Measurements from ENCODE around the gene CARD19.
"Not testable (repeated sequence)": the region's sequence is repeated elsewhere in the genome, so short reads cannot be mapped to it uniquely, and the experiment has no call there.

CARD19 gene

DNA sequence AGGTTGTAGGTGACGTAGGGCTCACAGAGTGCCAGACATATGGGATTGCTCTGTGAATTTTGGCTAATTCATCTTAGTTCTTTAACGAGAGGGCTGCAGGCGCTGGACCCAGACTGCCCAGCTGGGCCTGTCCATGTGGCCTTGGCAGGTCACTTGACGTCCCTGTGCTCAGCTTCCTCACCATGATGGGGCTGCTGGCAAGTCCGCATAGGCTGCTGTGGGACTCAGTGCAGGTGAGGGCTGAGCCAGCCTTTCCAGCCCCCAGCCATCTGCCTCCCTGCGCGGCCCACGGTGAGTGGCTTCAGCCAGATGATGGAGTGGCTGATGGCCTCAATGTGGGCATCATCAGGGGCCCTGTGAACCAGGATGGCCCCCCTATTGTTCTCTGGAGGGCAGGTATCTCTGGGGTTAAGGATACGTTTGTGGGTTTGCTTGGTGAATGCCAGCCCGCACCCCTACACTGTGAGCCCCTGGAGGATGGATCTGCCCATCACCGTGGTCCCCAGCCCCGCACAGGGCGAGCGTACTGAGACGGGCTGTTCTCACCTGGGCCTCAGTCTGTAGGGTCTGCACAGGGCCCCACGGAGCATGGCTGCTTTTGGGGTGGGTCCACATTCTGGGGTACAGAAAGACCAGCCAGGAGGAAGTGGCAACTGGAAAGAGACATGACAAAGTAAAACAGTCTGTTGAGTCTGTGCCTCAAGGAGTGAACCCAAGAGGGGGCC is 3.7 kb downstream of the CARD19 start:
- H3K27ac ChIP-seq (ENCODE audit: low read length) = no peak overlapping the region
- peaks cover 14% of the 10 kb centered on the region for H3K27me3 ChIP-seq (ENCODE audit: insufficient read depth, low read length)
- peaks cover 5% of the 10 kb centered on the region; the same call in 1 of the 2 replicates for H3K4me1 ChIP-seq (ENCODE audit: insufficient read depth, low read length)
- H3K36me3 ChIP-seq (ENCODE audit: insufficient read depth, low read depth, low read length) = no peaks in the 10 kb centered on the region
- no peak overlapping the region for H3K9ac ChIP-seq (ENCODE audit: low read depth, low read length)
- no peak overlapping the region for H3K4me3 ChIP-seq (ENCODE audit: low read length)
- H3K9me3 ChIP-seq (ENCODE audit: insufficient read depth, low read depth, low read length) = no peaks in the 10 kb centered on the region

DNA sequence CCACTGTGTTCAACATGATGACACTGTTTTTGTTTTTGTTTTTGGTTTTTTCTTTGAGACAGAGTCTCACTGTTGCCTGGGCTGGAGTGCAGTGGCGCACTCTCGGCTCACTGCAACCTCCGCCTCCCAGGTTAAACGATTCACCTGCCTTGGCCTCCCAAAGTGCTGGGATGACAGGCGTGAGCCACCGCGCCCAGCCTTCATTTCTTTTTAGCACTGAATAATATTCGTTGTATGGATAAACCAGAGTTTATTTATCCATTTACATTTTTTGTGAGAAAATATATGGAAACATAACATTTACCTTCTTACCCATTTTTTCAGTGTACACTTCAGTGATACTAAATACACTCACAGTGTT is 4.2 kb downstream of the CARD19 start:
- no peak overlapping the region for H3K27ac ChIP-seq (ENCODE audit: low read length)
- peaks cover 5% of the 10 kb centered on the region; the same call in 1 of the 2 replicates for H3K4me1 ChIP-seq (ENCODE audit: insufficient read depth, low read length)
- no peak overlapping the region for H3K9ac ChIP-seq (ENCODE audit: low read depth, low read length)
- H3K27me3 ChIP-seq (ENCODE audit: insufficient read depth, low read length) = peaks cover 14% of the 10 kb centered on the region
- no peaks in the 10 kb centered on the region for H3K36me3 ChIP-seq (ENCODE audit: insufficient read depth, low read depth, low read length)
- H3K9me3 ChIP-seq (ENCODE audit: insufficient read depth, low read depth, low read length) = no peaks in the 10 kb centered on the region
- no peak overlapping the region for H3K4me3 ChIP-seq (ENCODE audit: low read length)

DNA sequence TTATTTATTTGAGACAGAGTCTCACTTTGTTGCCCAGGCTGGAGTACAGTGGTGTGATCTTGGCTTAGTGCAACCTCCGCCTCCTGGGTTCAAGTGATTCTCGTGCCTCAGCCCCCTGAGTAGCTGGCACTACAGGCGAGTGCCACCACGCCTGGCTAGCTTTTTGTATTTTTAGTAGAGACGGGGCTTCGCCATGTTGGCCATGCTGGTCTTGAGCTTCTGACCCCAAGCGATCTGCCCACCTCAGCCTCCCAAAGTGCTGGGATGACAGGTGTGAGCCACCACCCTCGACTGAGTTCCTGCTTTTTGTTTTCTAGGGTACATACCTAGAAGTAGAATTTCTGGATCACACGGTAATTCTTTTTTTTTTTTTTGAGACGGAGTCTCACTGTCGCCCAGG is 5.1 kb downstream of the CARD19 start:
- H3K9ac ChIP-seq (ENCODE audit: low read depth, low read length); H3K4me3 ChIP-seq (ENCODE audit: low read length); H3K9me3 ChIP-seq (ENCODE audit: insufficient read depth, low read depth, low read length); H3K36me3 ChIP-seq (ENCODE audit: insufficient read depth, low read depth, low read length); H3K27ac ChIP-seq (ENCODE audit: low read length); H3K4me1 ChIP-seq (ENCODE audit: insufficient read depth, low read length): not testable (repeated sequence)
- peaks cover 14% of the 10 kb centered on the region for H3K27me3 ChIP-seq (ENCODE audit: insufficient read depth, low read length)

DNA sequence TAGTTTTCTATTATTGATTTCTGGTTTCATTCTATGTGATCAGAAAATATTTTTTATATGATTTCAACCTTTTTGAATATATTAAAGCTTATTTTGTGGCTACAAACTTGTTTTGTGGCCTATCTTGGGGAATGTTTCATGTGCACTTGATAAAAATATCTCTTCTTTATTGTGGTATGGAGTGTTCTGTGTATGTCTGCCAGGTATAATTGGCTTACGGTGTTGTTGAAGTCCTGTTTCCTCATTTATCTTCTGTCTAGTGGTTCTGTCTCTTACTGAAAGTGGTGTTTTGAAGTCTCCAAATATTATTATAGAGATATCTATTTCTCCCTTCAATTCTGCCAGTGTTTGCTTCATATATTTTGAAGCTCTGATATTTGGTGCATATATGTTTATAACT is 9.6 kb downstream of the CARD19 start:
- H3K9ac ChIP-seq (ENCODE audit: low read depth, low read length) = no peak overlapping the region
- no peaks in the 10 kb centered on the region for H3K27me3 ChIP-seq (ENCODE audit: insufficient read depth, low read length)
- no peaks in the 10 kb centered on the region for H3K9me3 ChIP-seq (ENCODE audit: insufficient read depth, low read depth, low read length)
- no peak overlapping the region for H3K4me3 ChIP-seq (ENCODE audit: low read length)
- H3K4me1 ChIP-seq (ENCODE audit: insufficient read depth, low read length) = no peaks in the 10 kb centered on the region
- no peaks in the 10 kb centered on the region for H3K36me3 ChIP-seq (ENCODE audit: insufficient read depth, low read depth, low read length)
- H3K27ac ChIP-seq (ENCODE audit: low read length) = no peak overlapping the region

DNA sequence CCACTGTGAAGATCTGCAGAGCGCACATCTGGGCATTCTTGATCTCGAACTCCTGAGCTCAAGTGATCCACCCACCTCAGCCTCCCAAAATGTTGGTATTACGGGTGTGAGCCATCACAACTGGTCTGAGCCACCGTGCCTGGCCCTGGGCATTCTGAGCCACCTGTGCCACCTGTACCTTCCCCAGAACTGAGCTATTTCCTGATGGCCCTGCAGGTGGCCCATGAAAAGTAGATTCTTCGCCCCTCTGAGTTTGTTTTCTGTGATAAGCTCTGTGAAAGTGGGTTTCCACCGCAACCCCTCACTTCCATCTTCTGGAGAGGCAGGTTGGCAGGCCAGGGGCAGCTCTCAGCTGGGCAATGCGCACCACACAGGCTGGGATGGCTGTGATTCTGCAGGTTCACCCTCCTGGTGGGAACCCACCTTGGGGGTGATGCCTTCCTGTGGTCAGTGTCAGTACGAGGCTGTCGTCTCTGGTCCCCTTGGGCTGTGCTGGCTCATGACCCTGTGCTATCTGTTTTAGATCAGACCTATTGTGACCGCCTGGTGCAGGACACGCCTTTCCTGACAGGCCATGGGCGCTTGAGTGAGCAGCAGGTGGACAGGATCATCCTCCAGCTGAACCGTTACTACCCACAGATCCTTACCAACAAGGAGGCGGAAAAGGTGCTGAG is 11.3 kb downstream of the CARD19 start:
- H3K27me3 ChIP-seq (ENCODE audit: insufficient read depth, low read length) = no peaks in the 10 kb centered on the region
- H3K4me3 ChIP-seq (ENCODE audit: low read length) = no peak overlapping the region
- H3K9me3 ChIP-seq (ENCODE audit: insufficient read depth, low read depth, low read length) = no peaks in the 10 kb centered on the region
- H3K9ac ChIP-seq (ENCODE audit: low read depth, low read length) = no peak overlapping the region
- H3K36me3 ChIP-seq (ENCODE audit: insufficient read depth, low read depth, low read length) = no peaks in the 10 kb centered on the region
- H3K4me1 ChIP-seq (ENCODE audit: insufficient read depth, low read length) = no peaks in the 10 kb centered on the region
- H3K27ac ChIP-seq (ENCODE audit: low read length) = no peak overlapping the region

DNA sequence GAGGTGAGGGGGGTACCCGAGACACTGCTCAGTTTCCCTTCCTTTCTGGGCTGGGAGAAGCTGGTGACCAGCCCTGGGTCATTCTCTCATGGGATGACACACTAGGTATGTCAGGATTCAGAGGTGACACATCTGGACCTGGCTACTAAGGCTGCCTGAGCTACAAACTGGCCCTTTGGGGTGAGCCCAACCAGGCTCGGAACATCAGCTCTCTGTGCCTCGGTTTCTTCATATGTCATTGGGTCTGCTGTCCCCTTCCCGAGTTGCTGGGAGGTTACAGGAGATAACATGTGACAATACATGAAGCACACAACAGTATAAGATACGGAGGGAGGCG is 11.8 kb downstream of the CARD19 start:
- H3K9me3 ChIP-seq (ENCODE audit: insufficient read depth, low read depth, low read length) = no peaks in the 10 kb centered on the region
- no peaks in the 10 kb centered on the region for H3K36me3 ChIP-seq (ENCODE audit: insufficient read depth, low read depth, low read length)
- no peak overlapping the region for H3K27ac ChIP-seq (ENCODE audit: low read length)
- H3K4me1 ChIP-seq (ENCODE audit: insufficient read depth, low read length) = no peaks in the 10 kb centered on the region
- no peak overlapping the region for H3K9ac ChIP-seq (ENCODE audit: low read depth, low read length)
- no peaks in the 10 kb centered on the region for H3K27me3 ChIP-seq (ENCODE audit: insufficient read depth, low read length)
- H3K4me3 ChIP-seq (ENCODE audit: low read length) = no peak overlapping the region

DNA sequence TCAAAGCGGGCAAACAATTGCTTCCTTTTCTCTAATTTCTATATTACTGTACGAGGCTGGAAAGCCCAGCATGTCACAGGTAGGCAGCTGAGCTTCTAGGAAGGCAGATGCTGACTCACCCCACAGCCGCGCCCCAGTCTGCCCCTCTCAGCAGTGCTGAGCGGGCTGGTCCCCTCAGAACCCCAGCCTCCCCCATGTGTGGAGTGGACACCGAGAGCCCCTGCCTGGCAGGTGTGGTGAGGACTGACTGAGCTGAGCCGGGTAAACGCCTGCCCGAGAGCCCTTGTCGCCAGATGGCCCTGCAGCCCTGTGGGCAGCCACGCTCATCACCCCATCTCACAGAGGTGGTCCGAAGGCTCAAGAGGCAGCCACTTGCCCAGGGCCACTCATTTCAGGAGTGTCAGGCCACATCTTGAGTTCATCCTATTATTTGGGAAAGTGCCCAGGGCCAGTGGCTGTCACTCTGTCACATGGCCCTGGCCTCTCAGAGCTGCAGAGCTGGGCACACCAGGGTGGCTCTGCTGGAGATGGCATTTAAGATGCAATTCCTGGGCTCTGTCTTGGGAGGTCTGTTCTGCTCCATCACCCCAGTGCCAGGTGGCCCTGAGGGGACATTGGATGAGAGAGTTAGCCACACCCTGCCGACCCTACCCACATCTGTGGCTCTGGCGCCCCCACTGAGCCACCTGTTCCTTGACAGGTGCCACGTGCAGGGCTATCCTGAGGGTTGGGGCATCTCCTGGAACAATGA is 12.4 kb downstream of the CARD19 start:
- H3K27me3 ChIP-seq (ENCODE audit: insufficient read depth, low read length) = no peaks in the 10 kb centered on the region
- no peak overlapping the region for H3K4me3 ChIP-seq (ENCODE audit: low read length)
- H3K4me1 ChIP-seq (ENCODE audit: insufficient read depth, low read length) = no peaks in the 10 kb centered on the region
- H3K36me3 ChIP-seq (ENCODE audit: insufficient read depth, low read depth, low read length) = no peaks in the 10 kb centered on the region
- no peaks in the 10 kb centered on the region for H3K9me3 ChIP-seq (ENCODE audit: insufficient read depth, low read depth, low read length)
- H3K9ac ChIP-seq (ENCODE audit: low read depth, low read length) = no peak overlapping the region
- H3K27ac ChIP-seq (ENCODE audit: low read length) = no peak overlapping the region

DNA sequence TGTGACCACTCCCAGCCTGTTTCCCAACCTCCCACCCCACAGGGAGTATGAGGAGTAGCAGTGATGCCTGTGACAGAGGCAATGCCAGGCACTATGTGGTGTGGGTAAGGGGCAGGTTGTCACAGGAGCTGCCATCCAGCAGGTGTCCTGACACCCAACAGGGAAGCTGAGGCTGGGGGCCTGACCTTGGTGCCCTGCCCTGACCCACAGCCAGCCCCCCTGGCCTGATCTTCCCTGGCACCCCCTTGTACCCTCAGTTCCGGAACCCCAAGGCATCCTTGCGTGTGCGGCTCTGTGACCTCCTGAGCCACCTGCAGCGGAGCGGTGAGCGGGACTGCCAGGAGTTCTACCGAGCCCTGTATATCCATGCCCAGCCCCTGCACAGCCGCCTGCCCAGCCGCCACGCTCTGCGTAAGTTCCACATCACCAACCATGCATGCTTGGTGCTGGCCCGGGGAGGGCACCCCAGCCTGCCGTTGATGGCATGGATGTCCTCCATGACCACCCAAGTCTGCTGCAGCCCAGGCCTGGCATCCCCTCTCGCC is 14.4 kb downstream of the CARD19 start:
- Histone ChIP-seq H3K27ac (ENCODE audit: low read length) (no peak overlapping the region), H3K27me3 (ENCODE audit: insufficient read depth, low read length) (no peaks in the 10 kb centered on the region), H3K4me3 (ENCODE audit: low read length) (no peak overlapping the region), H3K9me3 (ENCODE audit: insufficient read depth, low read depth, low read length) (no peaks in the 10 kb centered on the region), H3K9ac (ENCODE audit: low read depth, low read length) (no peak overlapping the region), H3K36me3 (ENCODE audit: insufficient read depth, low read depth, low read length) (no peaks in the 10 kb centered on the region), H3K4me1 (ENCODE audit: insufficient read depth, low read length) (no peaks in the 10 kb centered on the region)

DNA sequence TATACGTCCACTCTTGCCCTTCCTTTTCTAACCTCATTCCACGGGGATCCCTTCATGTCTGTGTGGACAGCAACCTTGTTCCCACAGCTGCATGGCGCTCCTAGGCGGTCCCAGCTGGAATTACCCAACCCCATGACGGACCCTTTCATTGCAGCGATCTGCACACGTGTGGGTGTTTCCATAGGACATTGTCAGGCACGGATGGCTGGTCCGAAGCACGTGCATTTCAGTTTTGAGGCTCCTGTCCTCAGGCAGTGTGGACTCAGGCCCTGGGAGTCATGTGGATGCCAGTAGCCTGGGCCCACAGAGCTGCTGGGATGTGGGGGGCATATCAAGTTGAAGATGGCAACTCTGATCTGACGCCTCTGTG is 15.0 kb downstream of the CARD19 start:
- Histone ChIP-seq H3K4me3 (ENCODE audit: low read length) (no peak overlapping the region), H3K36me3 (ENCODE audit: insufficient read depth, low read depth, low read length) (no peaks in the 10 kb centered on the region), H3K27ac (ENCODE audit: low read length) (no peak overlapping the region), H3K9me3 (ENCODE audit: insufficient read depth, low read depth, low read length) (no peaks in the 10 kb centered on the region), H3K9ac (ENCODE audit: low read depth, low read length) (no peak overlapping the region), H3K27me3 (ENCODE audit: insufficient read depth, low read length) (no peaks in the 10 kb centered on the region), H3K4me1 (ENCODE audit: insufficient read depth, low read length) (peaks cover under 1% of the 10 kb centered on the region; the same call in 1 of the 2 replicates)

DNA sequence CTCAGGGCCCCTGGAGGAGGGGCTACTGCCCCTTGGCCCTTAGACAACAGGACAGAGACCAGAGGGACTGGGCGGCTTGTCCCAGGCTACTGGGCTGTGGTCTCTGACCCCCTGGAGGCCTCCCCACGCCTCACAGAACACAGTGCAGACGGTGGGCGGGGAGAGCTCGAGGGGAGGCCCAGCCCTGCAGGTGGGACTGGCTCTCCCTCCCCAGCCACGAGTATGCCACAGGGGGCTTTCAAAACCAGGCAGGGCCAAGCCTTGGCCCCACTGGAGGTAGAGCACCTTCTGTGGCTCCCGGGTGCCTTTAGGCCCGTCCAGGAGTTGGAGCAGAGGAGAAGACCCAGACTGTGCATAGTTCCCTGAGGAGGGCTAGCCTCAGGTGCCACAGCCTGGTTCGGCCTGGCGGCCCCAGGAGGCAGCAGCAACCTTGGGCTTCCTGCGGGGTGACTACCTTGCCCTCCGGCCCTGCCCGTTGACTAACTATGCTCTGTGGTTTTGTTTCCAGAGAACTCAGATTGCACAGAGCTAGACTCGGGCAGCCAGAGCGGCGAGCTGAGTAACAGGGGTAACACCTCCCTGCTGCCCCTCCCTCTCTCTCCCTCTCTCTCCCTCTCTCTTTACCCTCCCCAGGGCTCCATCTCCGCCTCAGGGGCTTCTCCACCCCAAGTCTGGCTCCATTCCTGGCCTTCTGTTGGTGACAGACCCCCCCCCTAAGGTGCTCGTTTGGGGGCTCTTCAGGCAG is 15.5 kb downstream of the CARD19 start:
- peaks cover 6% of the 10 kb centered on the region; the same call in 1 of the 2 replicates for H3K4me1 ChIP-seq (ENCODE audit: insufficient read depth, low read length)
- no peaks in the 10 kb centered on the region for H3K36me3 ChIP-seq (ENCODE audit: insufficient read depth, low read depth, low read length)
- no peak overlapping the region for H3K4me3 ChIP-seq (ENCODE audit: low read length)
- no peaks in the 10 kb centered on the region for H3K27me3 ChIP-seq (ENCODE audit: insufficient read depth, low read length)
- no peak overlapping the region for H3K9ac ChIP-seq (ENCODE audit: low read depth, low read length)
- H3K27ac ChIP-seq (ENCODE audit: low read length) = no peak overlapping the region
- no peaks in the 10 kb centered on the region for H3K9me3 ChIP-seq (ENCODE audit: insufficient read depth, low read depth, low read length)

DNA sequence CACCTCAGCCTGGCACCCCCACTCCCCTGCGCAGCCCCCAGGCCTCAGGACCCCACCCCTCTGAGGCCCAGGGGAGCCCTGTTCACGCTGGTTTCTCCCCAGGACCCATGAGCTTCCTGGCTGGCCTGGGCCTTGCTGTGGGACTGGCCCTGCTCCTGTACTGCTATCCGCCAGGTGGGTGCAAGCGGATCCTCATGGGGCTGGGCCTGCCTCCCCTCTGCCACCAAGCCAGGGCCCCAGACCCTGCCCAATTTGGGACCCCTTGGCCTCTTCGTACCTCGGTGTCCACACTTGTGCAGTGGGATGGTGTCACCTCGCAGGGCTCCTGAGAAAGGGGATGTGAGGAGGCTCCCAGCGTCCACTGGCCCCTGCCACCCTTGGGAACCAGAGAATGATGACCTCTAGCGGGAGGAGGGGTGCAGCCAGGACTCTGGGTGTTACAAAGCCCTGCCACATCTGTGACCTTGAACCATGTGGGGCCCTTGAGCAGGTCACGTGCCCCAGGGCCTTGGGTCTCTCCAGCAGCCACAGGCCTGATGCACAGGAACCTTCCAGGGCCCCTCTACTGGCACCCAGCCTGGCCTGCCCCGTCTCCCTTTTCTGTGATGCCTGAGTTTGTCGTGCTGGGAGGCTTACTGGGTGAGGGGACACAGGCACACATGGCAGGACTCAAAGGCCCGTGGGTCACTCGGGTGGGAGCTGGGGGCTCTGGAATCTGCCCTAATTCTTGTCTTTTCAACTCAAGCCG is 16.3 kb downstream of the CARD19 start:
- Histone ChIP-seq H3K36me3 (ENCODE audit: insufficient read depth, low read depth, low read length) (no peaks in the 10 kb centered on the region), H3K27ac (ENCODE audit: low read length) (no peak overlapping the region)

More for the DNA sequence above, 16.3 kb downstream of the CARD19 start:
- Histone ChIP-seq H3K9me3 (ENCODE audit: insufficient read depth, low read depth, low read length) (no peaks in the 10 kb centered on the region), H3K27me3 (ENCODE audit: insufficient read depth, low read length) (no peaks in the 10 kb centered on the region), H3K4me3 (ENCODE audit: low read length) (no peak overlapping the region), H3K4me1 (ENCODE audit: insufficient read depth, low read length) (peaks cover 10% of the 10 kb centered on the region; the same call in 1 of the 2 replicates), H3K9ac (ENCODE audit: low read depth, low read length) (no peak overlapping the region)

All from iPS-20b (cell line).